ENCODE data around the gene TYK2.

TYK2 gene

GRCh38 chr19:10333758-10334587 lies 46.4 kb downstream of the TYK2 start:
- DNase-seq (ENCODE audit: low read depth), result no peak

GRCh38 chr19:10332965-10333757 lies 47.2 kb downstream of the TYK2 start, which contains the start of gene RAVER1:
Gene RAVER1 (minus strand): TSS chr19:10333529. CDS start chr19:10333507, 22 bp downstream.
- peak; percentile 94 for DNase-seq (ENCODE audit: low read depth)

GRCh38 chr19:10332158-10332964 lies 48.0 kb downstream of the TYK2 start:
- DNase-seq (ENCODE audit: low read depth), result no peak

- DNase-seq (ENCODE audit: low read depth), result no peak
Observed at GRCh38 chr19:10329555-10329954, 50.8 kb downstream of the TYK2 start.

- DNase-seq (ENCODE audit: low read depth), result no peak
Observed at GRCh38 chr19:10328558-10329429, 51.6 kb downstream of the TYK2 start.

GRCh38 chr19:10327793-10328192 lies 52.6 kb downstream of the TYK2 start:
- DNase-seq (ENCODE audit: low read depth), result no peak

- DNase-seq (ENCODE audit: low read depth), result no peak
Observed at GRCh38 chr19:10325732-10326131, 54.6 kb downstream of the TYK2 start.

- DNase-seq (ENCODE audit: low read depth), result no peak
Observed at GRCh38 chr19:10321874-10322835, 58.2 kb downstream of the TYK2 start.

- DNase-seq (ENCODE audit: low read depth), result no peak
Observed at GRCh38 chr19:10321417-10321797, 59.0 kb downstream of the TYK2 start.

GRCh38 chr19:10320602-10321416 lies 59.6 kb downstream of the TYK2 start:
- DNase-seq (ENCODE audit: low read depth), result no peak

- DNase-seq (ENCODE audit: low read depth), result no peak
Observed at GRCh38 chr19:10318807-10319682, 61.3 kb downstream of the TYK2 start.

- DNase-seq (ENCODE audit: low read depth), result no peak
Observed at GRCh38 chr19:10317857-10318462, 62.4 kb downstream of the TYK2 start.

GRCh38 chr19:10317045-10317856 lies 63.1 kb downstream of the TYK2 start:
- no peak for DNase-seq (ENCODE audit: low read depth)

GRCh38 chr19:10316229-10317044 lies 63.9 kb downstream of the TYK2 start:
- no peak for DNase-seq (ENCODE audit: low read depth)

- no peak for DNase-seq (ENCODE audit: low read depth)
Observed at GRCh38 chr19:10315335-10316214, 64.8 kb downstream of the TYK2 start, which contains the start of gene FDX2. Gene FDX2 (minus strand): TSS chr19:10316015. CDS start chr19:10315996, 19 bp downstream.
